HAP-1 (cell line): ENCODE results near the gene POLR2E.
"Not testable (repeated sequence)": the region's sequence is repeated elsewhere in the genome, so short reads cannot be mapped to it uniquely, and the experiment has no call there.

ENCODE experiments used
- DNase-seq, 2 experiments: peaks; one replicate each; pipeline ENCODE4 v3.0.0-alpha.2; 2016 to 2020; ENCODE audit warnings: low spot score in 2 of 2
- H3K27me3 ChIP-seq: fragments of 250-450 bp; sonication (Bioruptor Pico); 2 replicates; pipeline ENCODE4 v1.5.1; 2020; ENCODE audit warnings: low read depth, mild to moderate bottlenecking, moderate library complexity
- H3K36me3 ChIP-seq: fragments of 250-450 bp; sonication (Bioruptor Pico); replicated peaks from 2 replicates; pipeline ENCODE4 v1.5.1; 2020; ENCODE audit warnings: mild to moderate bottlenecking
- H3K4me1 ChIP-seq: fragments of 250-450 bp; sonication (Bioruptor Pico); 2 replicates; pipeline ENCODE4 v1.5.1; 2020; ENCODE audit warnings: mild to moderate bottlenecking
- H3K4me3 ChIP-seq: fragments of 250-450 bp; sonication (Bioruptor Pico); 2 replicates; pipeline ENCODE4 v1.5.1; 2020; ENCODE audit warnings: mild to moderate bottlenecking, moderate library complexity
- H3K9me3 ChIP-seq: fragments of 250-450 bp; sonication (Bioruptor Pico); 2 replicates; pipeline ENCODE4 v1.5.1; 2020; ENCODE audit warnings: mild to moderate bottlenecking, moderate library complexity
- in situ Hi-C: fragments of 300-500 bp; cut with MboI; formaldehyde crosslinking; loops from 3 replicates; pipeline ENCODE4 v1.14.3; 2020; ENCODE audit warnings: low sequenced_read_pairs, inconsistent platforms, mixed read lengths

POLR2E gene

DNA sequence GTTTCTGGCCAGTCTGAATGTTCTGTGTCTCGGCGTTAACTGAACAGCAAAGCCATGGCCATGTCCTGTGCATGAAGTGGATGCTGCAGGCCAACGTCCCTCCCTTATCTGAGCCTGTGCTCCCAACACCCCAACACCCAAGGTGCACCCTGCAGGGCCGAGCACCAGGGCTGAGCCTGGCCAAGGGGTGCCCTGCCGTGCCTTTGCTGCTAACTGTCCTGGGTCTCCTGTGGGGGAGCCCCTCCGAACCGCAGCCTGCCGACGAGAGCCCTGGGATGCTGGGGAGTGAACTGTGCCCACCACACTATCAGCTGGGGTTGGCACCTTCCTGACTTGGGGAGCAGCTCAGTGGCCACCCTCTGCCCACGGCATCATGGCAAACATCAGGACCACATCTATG lies 26.2 kb upstream of the POLR2E start:
- Histone ChIP-seq H3K27me3 (no peaks in the 10 kb centered on the region), H3K36me3 (peaks cover 17% of the 10 kb centered on the region), H3K4me3 (no peak overlapping the region), H3K9me3 (no peaks in the 10 kb centered on the region), H3K4me1 (no peaks in the 10 kb centered on the region)
- in situ Hi-C loops: no loop called here
- DNase-seq: no peak

DNA sequence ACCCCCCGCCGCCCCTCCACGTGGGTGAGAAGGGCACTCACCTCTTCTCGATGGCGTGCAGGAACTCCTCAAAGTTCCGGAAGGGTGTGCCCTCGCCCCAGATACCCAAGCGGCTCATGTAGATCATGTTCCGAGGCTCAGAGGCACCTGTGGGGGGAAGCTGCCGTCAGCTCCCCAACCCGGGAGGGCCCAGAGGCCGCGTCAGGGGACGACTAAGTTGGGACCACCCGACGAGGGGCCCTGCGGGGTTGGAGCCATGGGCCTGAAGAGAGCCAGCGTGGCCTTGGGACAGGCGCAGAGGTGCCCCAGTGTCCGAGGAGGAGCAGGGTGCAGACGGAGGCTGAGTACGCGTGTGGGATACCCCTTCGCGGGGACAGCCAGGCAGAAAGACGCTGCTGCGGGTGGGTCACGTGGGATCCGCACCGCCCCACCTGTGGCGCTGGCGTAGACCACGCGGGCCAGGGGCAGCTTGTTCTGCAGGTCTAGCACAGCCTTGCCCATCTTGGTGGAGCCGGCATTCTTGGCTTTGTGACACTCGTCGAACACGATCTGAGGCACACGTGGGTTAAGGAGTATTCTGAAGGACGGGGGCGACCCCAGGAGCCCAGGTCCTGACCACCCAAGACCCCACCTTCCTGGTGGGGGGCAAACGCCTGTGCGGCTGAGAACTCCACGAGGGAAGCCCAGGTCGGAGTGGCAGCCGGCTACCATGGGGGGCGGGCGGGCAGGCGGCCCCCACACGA lies 24.5 kb upstream of the POLR2E start:
- DNase-seq: no peak
- in situ Hi-C loops: no loop called here
- Histone ChIP-seq H3K27me3 (no peaks in the 10 kb centered on the region), H3K4me1 (no peaks in the 10 kb centered on the region), H3K36me3 (peaks cover 17% of the 10 kb centered on the region), H3K4me3 (no peak overlapping the region), H3K9me3 (no peaks in the 10 kb centered on the region)

DNA sequence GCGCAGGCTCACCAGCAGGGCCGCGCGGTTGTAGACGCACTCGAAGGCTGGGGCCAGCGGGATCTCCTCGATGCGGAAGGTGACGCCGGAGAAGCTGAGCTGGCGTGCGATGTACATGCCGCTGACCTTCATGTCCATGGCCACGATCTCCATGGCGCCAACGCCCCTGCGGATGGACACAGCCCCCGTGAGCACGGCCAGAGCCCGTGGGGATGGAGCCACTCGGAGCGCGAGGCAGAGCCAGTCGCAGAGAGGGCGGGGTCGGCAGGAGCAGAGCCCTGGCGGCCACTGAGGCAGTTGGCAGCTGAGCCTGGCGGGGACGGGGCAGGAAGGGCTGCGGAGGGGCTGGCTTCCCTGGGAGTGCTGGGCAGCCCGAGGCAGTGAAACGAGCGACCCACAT lies 23.8 kb upstream of the POLR2E start:
- peaks cover 23% of the 10 kb centered on the region for H3K36me3 ChIP-seq
- H3K27me3 ChIP-seq: no peaks in the 10 kb centered on the region
- no peaks in the 10 kb centered on the region for H3K4me1 ChIP-seq
- H3K9me3 ChIP-seq: no peaks in the 10 kb centered on the region
- in situ Hi-C loops: no loop called here
- H3K4me3 ChIP-seq: no peak overlapping the region
- no peak for DNase-seq

DNA sequence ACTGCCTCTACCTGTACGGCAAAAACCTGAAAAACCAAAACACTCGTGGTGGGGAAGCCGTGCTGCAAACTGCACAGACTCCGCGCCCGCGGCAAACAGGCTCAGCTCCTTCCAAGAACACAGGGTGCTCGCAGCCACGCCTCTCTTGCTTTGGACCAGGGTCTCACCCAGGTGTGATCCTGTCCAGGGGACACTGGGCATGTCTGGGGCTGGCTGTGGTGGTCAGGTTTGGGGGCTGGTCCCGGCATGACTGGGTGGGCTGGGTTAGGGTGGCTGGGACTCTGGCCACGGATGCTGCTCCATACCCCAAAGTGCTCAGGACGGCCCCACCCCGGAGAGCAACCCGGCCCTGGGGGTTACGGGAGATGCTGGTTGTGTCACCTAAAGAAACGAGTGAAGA lies 22.5 kb upstream of the POLR2E start:
- peaks cover 25% of the 10 kb centered on the region for H3K36me3 ChIP-seq
- no peaks in the 10 kb centered on the region for H3K27me3 ChIP-seq

DNA sequence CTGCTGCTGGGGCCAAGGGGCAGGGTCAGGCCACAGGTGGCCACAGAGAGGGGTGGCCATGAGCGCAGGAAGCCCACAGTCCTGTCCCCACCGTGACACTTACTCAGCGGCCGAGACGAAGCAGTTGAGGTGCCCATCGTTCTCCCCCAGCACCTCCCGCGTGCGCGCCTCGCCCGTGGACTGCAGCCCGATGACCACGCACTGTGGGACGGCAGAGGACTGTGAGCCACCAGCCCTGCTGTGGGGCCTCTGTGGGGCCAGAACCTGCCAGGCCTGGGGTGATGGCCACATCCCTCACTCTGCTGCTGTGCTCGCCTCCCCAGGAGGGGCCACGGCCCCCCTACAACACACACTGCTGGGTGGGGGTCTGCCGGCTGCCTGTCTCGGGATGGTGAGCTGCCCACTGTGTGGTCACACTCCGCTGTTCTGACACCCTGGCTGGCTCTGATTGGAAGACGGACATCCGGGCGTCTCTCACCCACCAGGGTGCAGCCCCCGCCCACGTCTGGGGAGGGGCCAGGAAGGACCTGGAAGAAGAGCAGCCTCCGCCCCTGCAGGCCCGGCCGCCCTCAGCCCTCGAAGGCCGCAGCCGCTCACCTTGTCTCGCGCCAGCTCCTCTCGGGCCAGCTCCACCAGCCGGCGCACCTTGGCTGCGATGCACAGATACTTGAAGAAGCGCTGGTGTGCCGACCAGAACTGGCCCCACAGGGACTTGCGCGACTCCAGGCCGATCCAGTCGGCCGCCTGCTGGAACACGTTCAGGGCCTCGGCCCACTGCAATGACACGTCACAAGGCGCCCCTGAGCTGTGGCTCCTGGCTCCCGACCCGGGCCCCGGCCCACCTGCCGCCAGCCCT lies 21.8 kb upstream of the POLR2E start:
- H3K4me1 ChIP-seq: peaks cover 5% of the 10 kb centered on the region; the same call in 1 of the 2 replicates
- H3K4me3 ChIP-seq: no peak overlapping the region
- no peaks in the 10 kb centered on the region for H3K27me3 ChIP-seq
- in situ Hi-C loops: no loop called here
- DNase-seq: no peak
- H3K9me3 ChIP-seq: no peaks in the 10 kb centered on the region
- H3K36me3 ChIP-seq: peaks cover 30% of the 10 kb centered on the region

More for the DNA sequence above, 22.5 kb upstream of the POLR2E start:
- no peak for DNase-seq
- in situ Hi-C loops: no loop called here
- H3K9me3 ChIP-seq: no peaks in the 10 kb centered on the region
- no peak overlapping the region for H3K4me3 ChIP-seq
- H3K4me1 ChIP-seq: peaks cover 5% of the 10 kb centered on the region; the same call in 1 of the 2 replicates

DNA sequence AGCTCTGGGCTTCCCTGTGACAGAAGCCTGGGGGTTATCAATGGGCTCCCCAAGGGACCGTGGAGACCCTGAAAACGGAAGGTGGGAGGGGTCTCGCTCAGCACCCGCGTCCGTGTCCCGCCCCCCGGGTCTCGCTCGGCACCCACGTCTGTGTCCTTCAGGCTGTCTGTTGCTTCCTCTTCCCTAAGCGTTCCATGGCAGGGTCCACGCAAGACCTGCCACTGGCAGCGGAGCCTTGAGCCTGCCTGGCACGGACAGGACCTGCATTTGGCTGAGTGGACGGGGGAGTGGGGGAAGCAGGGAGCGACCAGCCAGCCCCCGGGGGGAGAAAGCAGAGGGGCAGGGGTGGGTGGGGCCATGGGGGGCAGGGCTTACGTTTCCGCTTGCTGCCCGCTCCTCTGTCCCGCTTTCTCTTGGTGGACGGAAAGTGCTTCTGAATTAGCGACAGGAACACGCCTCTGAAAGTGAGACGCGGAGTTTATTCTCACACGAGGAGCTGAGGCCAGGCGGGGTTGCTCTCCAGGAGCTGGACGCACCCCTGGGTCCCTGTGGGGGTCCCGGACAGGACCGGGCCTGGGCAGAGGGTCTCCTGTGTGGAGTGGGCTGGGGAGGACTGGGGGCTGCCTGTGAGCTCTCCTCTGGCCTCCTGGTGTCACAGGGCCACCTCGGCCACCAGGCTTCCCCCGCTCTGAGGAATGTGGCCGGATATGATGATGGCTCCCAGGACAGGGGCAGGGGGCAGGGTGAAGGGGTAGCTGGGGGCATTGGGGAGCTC lies 20.7 kb upstream of the POLR2E start:
- Histone ChIP-seq H3K4me1 (peaks cover 5% of the 10 kb centered on the region; the same call in 1 of the 2 replicates), H3K4me3 (no peak overlapping the region), H3K36me3 (peaks cover 25% of the 10 kb centered on the region), H3K27me3 (no peaks in the 10 kb centered on the region), H3K9me3 (no peaks in the 10 kb centered on the region)
- DNase-seq: no peak
- in situ Hi-C loops: no loop called here

DNA sequence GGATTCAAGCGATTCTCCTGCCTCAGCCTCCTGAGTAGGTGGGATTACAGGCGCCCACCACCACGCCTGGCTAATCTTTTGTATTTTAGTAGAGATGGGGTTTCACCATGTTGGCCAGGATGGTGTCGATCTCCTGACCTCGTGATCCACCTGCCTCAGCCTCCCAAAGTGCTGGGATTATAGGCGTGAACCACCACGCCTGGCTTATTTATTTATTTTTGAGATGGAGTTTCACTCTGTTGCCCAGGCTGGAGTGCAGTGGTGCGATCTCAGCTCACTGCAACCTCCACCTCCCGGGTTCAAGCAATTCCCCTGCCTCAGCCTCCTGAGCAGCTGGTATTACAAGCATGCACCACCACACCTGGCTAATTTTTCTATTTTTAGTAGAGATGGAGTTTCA lies 19.6 kb upstream of the POLR2E start:
- DNase-seq, H3K4me3 ChIP-seq, H3K9me3 ChIP-seq, H3K27me3 ChIP-seq, in situ Hi-C loops, H3K4me1 ChIP-seq: not testable (repeated sequence)
- H3K36me3 ChIP-seq: peaks cover 25% of the 10 kb centered on the region

DNA sequence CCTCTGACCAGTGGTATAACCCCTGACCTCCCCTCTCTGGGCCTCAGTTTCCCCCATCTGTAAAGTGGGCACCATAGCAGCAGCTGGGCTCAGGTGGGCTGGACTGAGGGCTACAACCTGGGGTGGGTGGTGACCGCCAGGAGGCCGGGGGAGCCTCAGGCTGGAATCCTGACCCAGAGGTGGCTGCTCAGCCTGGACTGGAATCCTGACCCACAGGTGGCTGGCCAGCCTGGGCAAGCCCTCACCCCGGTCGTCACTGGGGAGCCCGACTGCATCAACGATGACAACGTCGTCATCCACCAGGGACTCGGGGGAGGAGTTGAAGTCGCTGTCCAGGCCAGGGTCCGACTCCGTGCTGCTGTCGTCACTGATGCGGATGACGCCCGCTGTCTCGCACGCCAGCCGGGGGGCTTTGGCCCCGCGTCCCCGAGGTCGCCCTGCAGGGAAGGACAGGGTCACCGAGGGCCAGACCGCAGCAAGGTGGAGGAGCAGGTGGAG lies 18.9 kb upstream of the POLR2E start:
- no peak for DNase-seq

DNA sequence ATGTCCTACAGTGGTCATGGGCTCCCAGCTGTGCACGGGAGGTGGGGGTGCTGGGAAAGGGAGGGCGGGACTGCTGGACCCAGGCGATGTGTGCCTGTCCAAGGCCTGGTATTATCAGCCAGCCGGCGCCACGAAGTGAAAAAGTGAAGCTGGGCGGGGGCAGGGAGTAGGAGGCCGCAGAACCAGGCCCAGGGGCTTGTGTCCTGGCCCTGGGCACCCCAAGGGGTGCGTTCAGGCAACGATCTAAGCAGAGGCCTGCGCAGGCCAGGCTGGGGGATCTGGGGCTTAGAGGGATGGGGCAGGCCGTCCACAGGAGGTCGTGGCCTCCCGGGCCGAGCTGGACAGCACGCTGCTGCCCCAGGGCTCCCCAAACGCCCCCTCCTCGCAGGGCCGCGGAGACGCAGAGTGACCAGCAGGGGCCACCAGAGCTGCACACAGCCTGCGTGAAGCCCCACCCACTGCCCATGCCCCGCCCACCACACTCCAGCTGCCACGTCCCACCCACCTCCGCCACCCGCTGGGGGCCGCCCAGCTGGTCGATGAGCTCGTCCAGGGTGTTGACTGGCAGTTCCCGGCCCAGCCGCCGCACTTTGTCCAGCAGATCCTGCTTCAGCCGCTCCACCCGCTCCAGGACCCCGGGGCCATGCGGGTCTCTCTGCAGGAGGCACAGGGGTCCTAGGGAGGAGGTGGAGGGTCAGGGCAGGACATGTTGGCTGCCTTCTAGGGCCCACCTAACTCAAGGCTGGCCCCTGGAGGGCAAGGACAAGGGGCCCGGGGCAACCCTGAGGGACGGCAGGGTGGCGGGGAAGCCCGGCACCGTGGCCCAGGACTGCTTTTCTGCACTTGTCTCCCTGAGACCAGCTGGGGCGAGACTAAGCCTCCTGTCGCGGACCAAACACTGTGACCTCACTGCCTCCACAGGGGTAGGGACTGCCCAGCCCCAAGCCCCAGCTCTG lies 18.1 kb upstream of the POLR2E start:
- in situ Hi-C loops: no loop called here
- peak; percentile 79 to 99 for DNase-seq

More for the DNA sequence above, 18.9 kb upstream of the POLR2E start:
- Histone ChIP-seq H3K9me3 (no peaks in the 10 kb centered on the region), H3K36me3 (peaks cover 26% of the 10 kb centered on the region), H3K27me3 (no peaks in the 10 kb centered on the region), H3K4me3 (no peak overlapping the region), H3K4me1 (peaks cover 5% of the 10 kb centered on the region; the same call in 1 of the 2 replicates)
- in situ Hi-C loops: no loop called here

DNA sequence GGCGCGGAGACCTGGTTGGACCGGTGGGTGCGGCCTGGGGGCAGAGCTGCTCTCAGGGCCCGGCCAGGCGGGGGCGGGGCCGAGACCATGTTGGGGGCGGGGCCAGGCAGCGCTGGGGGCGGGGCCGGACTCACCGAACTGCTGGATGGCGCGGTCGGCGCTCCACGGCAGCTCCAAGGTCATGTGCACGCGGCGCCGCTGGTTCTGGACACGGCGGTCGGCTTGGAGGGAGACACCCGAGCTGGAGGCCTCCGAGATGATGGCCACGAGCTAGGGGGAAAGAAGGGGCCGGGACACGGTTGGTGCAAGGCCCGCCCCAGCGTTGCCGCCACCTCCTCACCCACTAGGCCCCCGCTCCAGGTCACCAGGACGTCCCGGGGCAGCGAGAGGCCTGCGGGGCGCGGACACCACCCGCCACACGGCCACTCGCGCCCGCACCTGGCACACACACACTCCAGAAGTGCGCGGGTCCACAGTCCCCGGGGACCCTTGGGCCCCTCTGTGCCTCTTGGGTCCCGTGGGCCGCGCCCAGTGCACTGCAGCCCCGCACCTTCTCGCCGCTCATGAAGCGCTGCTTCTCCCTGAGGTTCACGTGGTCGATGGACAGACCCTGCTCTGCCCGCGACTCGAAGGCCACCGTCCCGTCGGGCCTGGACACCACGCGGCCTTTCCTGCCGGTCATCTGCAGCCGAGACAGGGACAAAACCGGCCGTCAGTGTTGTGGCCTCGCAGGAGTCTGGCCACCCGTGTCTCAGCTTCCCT lies 17.3 kb upstream of the POLR2E start:
- Histone ChIP-seq H3K9me3 (no peaks in the 10 kb centered on the region), H3K4me3 (no peak overlapping the region), H3K4me1 (peaks cover 5% of the 10 kb centered on the region; the same call in 1 of the 2 replicates), H3K27me3 (no peaks in the 10 kb centered on the region), H3K36me3 (peaks cover 36% of the 10 kb centered on the region)
- DNase-seq: peak in 1 of 2 experiments; percentile 38
- in situ Hi-C loops: no loop called here

More for the DNA sequence above, 18.1 kb upstream of the POLR2E start:
- Histone ChIP-seq H3K4me1 (peaks cover 5% of the 10 kb centered on the region; the same call in 1 of the 2 replicates), H3K9me3 (no peaks in the 10 kb centered on the region), H3K36me3 (peaks cover 31% of the 10 kb centered on the region), H3K4me3 (no peak overlapping the region), H3K27me3 (no peaks in the 10 kb centered on the region)

DNA sequence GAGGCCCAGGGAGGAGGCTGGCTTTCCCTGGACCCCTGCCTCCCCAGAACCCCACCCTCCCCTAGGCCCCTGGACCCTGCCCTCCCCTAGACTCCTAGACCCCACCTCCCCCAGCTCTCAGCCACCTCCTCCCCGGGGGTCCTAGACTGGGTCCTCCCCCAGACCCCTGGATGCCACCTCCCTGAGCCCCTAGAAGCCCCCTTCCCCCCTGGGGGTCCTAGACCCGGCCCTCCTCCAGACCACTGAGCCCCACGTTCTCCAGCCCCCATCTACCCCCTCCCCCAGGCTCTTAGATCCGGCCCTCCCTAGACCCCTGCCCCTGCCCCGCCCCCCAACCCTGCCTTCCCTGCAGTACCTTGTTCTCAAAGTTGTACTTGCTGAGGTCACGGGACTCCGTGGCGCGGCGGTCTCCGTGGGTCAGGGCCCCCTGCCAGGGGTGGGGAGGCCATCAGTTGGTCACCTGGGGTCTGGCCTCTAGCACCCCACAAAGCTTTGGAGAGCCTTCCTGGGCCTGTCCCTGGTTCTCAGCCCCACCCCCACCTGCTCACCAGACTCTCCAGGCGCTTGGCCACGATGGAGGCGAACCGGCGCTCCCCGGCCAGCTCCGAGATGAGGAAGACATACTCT lies 16.6 kb upstream of the POLR2E start:
- DNase-seq: no peak
- Histone ChIP-seq H3K27me3 (no peaks in the 10 kb centered on the region), H3K4me3 (no peak overlapping the region), H3K36me3 (peaks cover 41% of the 10 kb centered on the region), H3K4me1 (peaks cover 5% of the 10 kb centered on the region; the same call in 1 of the 2 replicates), H3K9me3 (no peaks in the 10 kb centered on the region)
- in situ Hi-C loops: no loop called here
